Measurements from ENCODE around the gene CFAP100. TPM values are rescaled to one million over a fixed set of nuclear protein-coding genes. Genes with fewer than 3 reads are reported as not detected.

CFAP100 gene
- total and polyA plus RNA-seq, 2 of the 4 experiments (the other 2 are of a cell fraction), result not detected

DNA sequence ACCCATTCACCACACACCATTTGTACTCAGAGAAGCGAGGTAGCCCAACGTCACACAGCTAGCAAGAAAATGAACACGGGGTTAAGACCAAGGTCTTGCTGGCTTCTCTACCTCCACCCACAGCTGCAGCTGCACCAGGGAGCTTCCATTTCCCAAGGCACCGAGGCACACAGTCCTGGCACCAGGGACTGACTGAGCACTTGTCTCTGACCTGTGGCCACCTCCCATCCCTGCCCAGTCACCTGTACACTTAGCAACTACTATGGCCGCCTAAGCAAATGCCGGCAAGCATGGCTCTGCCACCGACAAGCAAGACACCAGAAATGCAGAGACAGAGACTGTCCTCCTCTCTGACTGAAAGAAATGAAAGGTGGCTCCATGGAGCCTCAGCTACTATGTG lies 65.7 kb downstream of the CFAP100 start:
- in situ Hi-C loops (cut with MboI; ENCODE audit: low sequenced_read_pairs) (no loop called here), intact Hi-C loops (cut with micrococcal nuclease) (no loop called here), dilution Hi-C loops (cut with HindIII; ENCODE audit: low sequenced_read_pairs, unreplicated experiment) (no loop called here)
- H3K27ac ChIP-seq (ENCODE audit: insufficient read depth, low read length), result no peak overlapping the region
- H2AFZ ChIP-seq (replicated peaks; ENCODE audit: low read length, poor library complexity), result no peak overlapping the region
- no peak overlapping the region for H3K4me2 ChIP-seq (ENCODE audit: low read depth, low read length)
- H3K14ac ChIP-seq (replicated peaks; ENCODE audit: low read depth, low read length), result no peak overlapping the region
- H2AK5ac ChIP-seq (ENCODE audit: low read depth, low read length), result no peak overlapping the region
- no peak overlapping the region for H2AK9ac ChIP-seq (replicated peaks; ENCODE audit: low read depth, low read length, poor library complexity)
- ChIA-PET CTCF (no interaction called here), POLR2A (ENCODE audit: unreplicated experiment) (no interaction called here)
- H4K91ac ChIP-seq (ENCODE audit: insufficient read depth, low read depth, low read length), result no peak overlapping the region
- H3K9ac ChIP-seq (ENCODE audit: low read depth, low read length), result no peak overlapping the region
- no peak overlapping the region for H2BK120ac ChIP-seq (ENCODE audit: low read depth, low read length)
- no peak overlapping the region for H2BK5ac ChIP-seq (ENCODE audit: low read depth, low read length, poor library complexity, severe bottlenecking)
- no TSS peak for BruUV-seq (replicated peaks)
- no peak overlapping the region for H4K8ac ChIP-seq (ENCODE audit: low read depth in 2 of 2, low read length in 2 of 2)
- H3K4ac ChIP-seq (ENCODE audit: low read depth, low read length), result no peak overlapping the region
- peaks cover 64% of the 10 kb centered on the region for H3K36me3 ChIP-seq (ENCODE audit: control insufficient read depth, insufficient read depth, low read length)
- H2BK20ac ChIP-seq (ENCODE audit: low read depth, low read length), result no peak overlapping the region
- no peaks in the 10 kb centered on the region for H3K27me3 ChIP-seq (ENCODE audit: control insufficient read depth, insufficient read depth, low read length)
- H4K5ac ChIP-seq (ENCODE audit: low read depth, low read length), result no peak overlapping the region
- no peak overlapping the region for H3K23ac ChIP-seq (ENCODE audit: low read depth, low read length)
- TF ChIP-seq RAD21 (IDR thresholded peaks at IDR 0.05; ENCODE audit: low read length) (no peak), NFE2L2 (IDR thresholded peaks at IDR 0.05; ENCODE audit: low read depth, low read length) (no peak), CHD1 (IDR thresholded peaks at IDR 0.05; ENCODE audit: low read depth, low read length) (no peak), BHLHE40 (IDR thresholded peaks at IDR 0.05; ENCODE audit: low read depth, low read length) (no peak), SMC3 (IDR thresholded peaks at IDR 0.05; ENCODE audit: low read depth, low read length) (no peak), FOS (IDR thresholded peaks at IDR 0.05; ENCODE audit: low read depth, low read length) (no peak), POLR2A (IDR thresholded peaks at IDR 0.05; ENCODE audit: low read depth, low read length) (no peak), CEBPB (IDR thresholded peaks at IDR 0.05; ENCODE audit: low read depth, low read length) (no peak), MXI1 (IDR thresholded peaks at IDR 0.05; ENCODE audit: borderline replicate concordance, low read depth, low read length) (no peak), MAZ (IDR thresholded peaks at IDR 0.05; ENCODE audit: borderline replicate concordance, low read depth, low read length) (no peak), RFX5 (IDR thresholded peaks at IDR 0.05; ENCODE audit: low read depth, low read length) (no peak)
- TF ChIP-seq, protein P1, sequence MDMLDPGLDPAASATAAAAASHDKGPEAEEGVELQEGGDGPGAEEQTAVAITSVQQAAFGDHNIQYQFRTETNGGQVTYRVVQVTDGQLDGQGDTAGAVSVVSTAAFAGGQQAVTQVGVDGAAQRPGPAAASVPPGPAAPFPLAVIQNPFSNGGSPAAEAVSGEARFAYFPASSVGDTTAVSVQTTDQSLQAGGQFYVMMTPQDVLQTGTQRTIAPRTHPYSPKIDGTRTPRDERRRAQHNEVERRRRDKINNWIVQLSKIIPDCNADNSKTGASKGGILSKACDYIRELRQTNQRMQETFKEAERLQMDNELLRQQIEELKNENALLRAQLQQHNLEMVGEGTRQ (IDR thresholded peaks at IDR 0.05; ENCODE audit: low read depth, low read length), result no peak
- TF ChIP-seq, protein P2, sequence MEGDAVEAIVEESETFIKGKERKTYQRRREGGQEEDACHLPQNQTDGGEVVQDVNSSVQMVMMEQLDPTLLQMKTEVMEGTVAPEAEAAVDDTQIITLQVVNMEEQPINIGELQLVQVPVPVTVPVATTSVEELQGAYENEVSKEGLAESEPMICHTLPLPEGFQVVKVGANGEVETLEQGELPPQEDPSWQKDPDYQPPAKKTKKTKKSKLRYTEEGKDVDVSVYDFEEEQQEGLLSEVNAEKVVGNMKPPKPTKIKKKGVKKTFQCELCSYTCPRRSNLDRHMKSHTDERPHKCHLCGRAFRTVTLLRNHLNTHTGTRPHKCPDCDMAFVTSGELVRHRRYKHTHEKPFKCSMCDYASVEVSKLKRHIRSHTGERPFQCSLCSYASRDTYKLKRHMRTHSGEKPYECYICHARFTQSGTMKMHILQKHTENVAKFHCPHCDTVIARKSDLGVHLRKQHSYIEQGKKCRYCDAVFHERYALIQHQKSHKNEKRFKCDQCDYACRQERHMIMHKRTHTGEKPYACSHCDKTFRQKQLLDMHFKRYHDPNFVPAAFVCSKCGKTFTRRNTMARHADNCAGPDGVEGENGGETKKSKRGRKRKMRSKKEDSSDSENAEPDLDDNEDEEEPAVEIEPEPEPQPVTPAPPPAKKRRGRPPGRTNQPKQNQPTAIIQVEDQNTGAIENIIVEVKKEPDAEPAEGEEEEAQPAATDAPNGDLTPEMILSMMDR (conservative IDR thresholded peaks at IDR 0.05; ENCODE audit: low read depth, low read length), result no peak
- TF ChIP-seq, protein P3, sequence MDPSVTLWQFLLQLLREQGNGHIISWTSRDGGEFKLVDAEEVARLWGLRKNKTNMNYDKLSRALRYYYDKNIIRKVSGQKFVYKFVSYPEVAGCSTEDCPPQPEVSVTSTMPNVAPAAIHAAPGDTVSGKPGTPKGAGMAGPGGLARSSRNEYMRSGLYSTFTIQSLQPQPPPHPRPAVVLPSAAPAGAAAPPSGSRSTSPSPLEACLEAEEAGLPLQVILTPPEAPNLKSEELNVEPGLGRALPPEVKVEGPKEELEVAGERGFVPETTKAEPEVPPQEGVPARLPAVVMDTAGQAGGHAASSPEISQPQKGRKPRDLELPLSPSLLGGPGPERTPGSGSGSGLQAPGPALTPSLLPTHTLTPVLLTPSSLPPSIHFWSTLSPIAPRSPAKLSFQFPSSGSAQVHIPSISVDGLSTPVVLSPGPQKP (IDR thresholded peaks at IDR 0.05; ENCODE audit: borderline replicate concordance, low read depth, low read length), result no peak
- H3K9me3 ChIP-seq (ENCODE audit: control insufficient read depth, insufficient read depth, low read length), result no peaks in the 10 kb centered on the region
- H3K79me1 ChIP-seq (ENCODE audit: low read depth in 1 of 2, low read length in 2 of 2), result peaks cover 28 to 41% of the 10 kb centered on the region in 2 experiments
- H3K18ac ChIP-seq (ENCODE audit: low read depth, low read length), result no peak overlapping the region
- no peak overlapping the region for H3K56ac ChIP-seq (ENCODE audit: extremely low read depth, insufficient read depth, low read length)
- H2BK15ac ChIP-seq (ENCODE audit: low read depth, low read length), result no peak overlapping the region
- no peaks in the 10 kb centered on the region; the same call in 1 of the 2 replicates for H3K9me1 ChIP-seq (ENCODE audit: insufficient read depth, low read length)
- no peak overlapping the region for H3K4me3 ChIP-seq (ENCODE audit: insufficient read depth, low read depth, low read length)
- DNase-seq (no peak), ATAC-seq (ENCODE audit: low read depth) (no peak)
- H4K20me1 ChIP-seq (ENCODE audit: insufficient read depth, low read length), result peaks cover 24% of the 10 kb centered on the region
- WGBS, 2 experiments (ENCODE audit: extremely low coverage in 2 of 2, insufficient read length in 1 of 2), result 93% methylated on average over 3 of the region's 7 CpGs; no CpG with 5 or more reads in 1 of the 2 experiments
- H3K4me1 ChIP-seq (ENCODE audit: control insufficient read depth, insufficient read depth, low read length), result no peaks in the 10 kb centered on the region
